ENCODE data around the gene SLC35F5.

DNA sequence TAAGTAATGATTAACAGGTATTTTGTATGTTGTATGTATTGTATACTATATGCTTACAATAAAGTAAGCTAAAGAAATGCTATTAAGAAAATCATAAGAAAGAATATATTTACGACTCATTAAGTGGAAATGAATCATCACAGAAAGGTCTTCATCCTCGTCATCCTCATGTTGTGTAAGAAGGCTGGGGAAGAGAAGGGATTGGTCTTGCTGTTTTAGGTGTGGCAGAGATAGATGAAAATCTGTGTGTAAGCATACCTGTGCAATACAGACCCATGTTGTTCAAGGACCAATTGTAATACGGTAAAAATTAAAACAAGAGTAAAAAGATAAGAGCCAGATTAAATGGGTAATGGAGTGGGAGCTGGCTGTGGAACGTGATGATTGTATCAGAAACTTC is 16.6 kb downstream of the SLC35F5 start:
- TF ChIP-seq POLR2A (IDR thresholded peaks at IDR 0.05; ENCODE audit: low read depth, low read length) = no peak
- TF ChIP-seq TAF1 (IDR thresholded peaks at IDR 0.05; ENCODE audit: low read depth, low read length) = no peak
- no peak for TF ChIP-seq POLR2AphosphoS5 (IDR thresholded peaks at IDR 0.05; ENCODE audit: low read depth, low read length)
- TF ChIP-seq SPI1 (IDR thresholded peaks at IDR 0.05; ENCODE audit: low read depth, low read length) = no peak
- TF ChIP-seq POU2F2 (IDR thresholded peaks at IDR 0.05; ENCODE audit: low read depth, low read length) = no peak
